ENCODE results near the gene GUCY2C. TPM values are rescaled to one million over a fixed set of nuclear protein-coding genes. Genes with fewer than 3 reads are reported as not detected.
A peak's percentile ranks its signal among the peaks of the same experiment; 100 is the strongest.

Gene GUCY2C
- total RNA-seq, 2 experiments from 2014 or later: 0.16 to 0.32 TPM

DNA sequence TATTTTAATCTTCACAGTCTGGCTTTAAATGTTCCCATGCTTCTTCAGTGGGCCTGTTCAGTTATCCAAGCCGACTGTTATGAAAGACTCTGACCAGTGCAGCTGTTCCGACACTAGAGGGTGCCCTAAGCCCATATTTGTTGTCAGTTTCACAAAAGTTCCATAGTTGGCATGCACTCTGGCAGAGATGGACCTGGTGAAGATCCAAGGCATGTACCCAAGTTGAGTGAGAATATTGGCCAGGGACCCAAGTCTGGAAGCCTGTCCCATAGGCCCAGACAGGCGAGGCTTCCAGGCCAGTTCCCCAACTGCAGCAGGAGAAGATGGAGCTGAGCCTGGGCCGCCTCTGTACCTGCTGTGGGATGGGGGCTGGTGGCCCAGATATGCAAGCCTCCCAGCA, 27.4 kb upstream of the GUCY2C start:
- no TSS peak for BruUV-seq (replicated peaks)
- POLR2A ChIA-PET: interaction anchor here (1.3 to 1.7 kb wide), 2 partner anchors 26 to 46 kb away, joined by 4 to 8 read pairs; no protein-coding TSS in a partner anchor

DNA sequence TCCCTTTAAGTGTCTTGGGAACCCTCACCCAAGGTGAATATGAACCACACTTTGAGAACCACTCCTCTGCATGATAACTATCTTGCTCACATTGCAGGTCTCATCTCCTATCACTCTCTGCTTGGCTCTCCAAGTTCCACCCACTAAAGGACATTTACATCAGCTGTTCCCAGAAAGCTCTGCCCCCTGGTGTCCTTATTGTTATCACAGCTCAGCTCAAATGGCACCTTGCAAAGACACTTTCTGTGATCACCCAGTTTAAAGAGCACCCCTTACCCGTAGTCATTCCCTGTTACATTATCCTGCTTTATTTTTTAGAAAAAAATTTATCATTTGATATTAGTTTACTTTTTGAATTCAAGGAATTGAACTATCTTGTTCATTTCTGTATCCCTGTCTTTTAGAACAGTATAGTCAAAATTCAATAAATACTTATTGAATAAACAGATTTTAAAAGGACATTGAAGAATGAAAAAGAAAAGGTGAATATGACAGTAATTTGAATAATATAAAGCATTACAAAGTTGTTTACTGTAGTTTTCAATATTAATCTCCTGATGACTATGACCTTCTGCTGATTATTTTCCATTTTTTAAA, 20.5 kb upstream of the GUCY2C start:
- no peaks in the 10 kb centered on the region for H3K79me2 ChIP-seq (ENCODE audit: insufficient read depth, low read depth, low read length)
- DNase-seq (ENCODE audit: low spot score): peak; percentile 73
- H3K9me2 ChIP-seq (ENCODE audit: insufficient read depth, low read length): no peaks in the 10 kb centered on the region
- no peak overlapping the region for H3K4me3 ChIP-seq (ENCODE audit: low read depth, low read length, poor library complexity, severe bottlenecking)
- no peak overlapping the region for H3K4me2 ChIP-seq (ENCODE audit: low read length)
- H4K20me1 ChIP-seq (ENCODE audit: insufficient read depth, low read length): no peaks in the 10 kb centered on the region
- peaks cover 6% of the 10 kb centered on the region for H3K4me1 ChIP-seq (ENCODE audit: insufficient read depth, low read length, poor library complexity, severe bottlenecking)
- intact Hi-C loops (cut with micrococcal nuclease; ENCODE audit: unreplicated experiment): loop anchor here (1.0 to 5.0 kb wide), 3 partner anchors 45 to 479 kb away; no protein-coding TSS in a partner anchor
- H3K9me3 ChIP-seq (ENCODE audit: low read length): no peaks in the 10 kb centered on the region
- BruUV-seq (replicated peaks): no TSS peak
- TF ChIP-seq EZH2phosphoT487 (IDR thresholded peaks at IDR 0.05; ENCODE audit: borderline replicate concordance, low read depth, low read length): no peak
- TF ChIP-seq, protein P1, sequence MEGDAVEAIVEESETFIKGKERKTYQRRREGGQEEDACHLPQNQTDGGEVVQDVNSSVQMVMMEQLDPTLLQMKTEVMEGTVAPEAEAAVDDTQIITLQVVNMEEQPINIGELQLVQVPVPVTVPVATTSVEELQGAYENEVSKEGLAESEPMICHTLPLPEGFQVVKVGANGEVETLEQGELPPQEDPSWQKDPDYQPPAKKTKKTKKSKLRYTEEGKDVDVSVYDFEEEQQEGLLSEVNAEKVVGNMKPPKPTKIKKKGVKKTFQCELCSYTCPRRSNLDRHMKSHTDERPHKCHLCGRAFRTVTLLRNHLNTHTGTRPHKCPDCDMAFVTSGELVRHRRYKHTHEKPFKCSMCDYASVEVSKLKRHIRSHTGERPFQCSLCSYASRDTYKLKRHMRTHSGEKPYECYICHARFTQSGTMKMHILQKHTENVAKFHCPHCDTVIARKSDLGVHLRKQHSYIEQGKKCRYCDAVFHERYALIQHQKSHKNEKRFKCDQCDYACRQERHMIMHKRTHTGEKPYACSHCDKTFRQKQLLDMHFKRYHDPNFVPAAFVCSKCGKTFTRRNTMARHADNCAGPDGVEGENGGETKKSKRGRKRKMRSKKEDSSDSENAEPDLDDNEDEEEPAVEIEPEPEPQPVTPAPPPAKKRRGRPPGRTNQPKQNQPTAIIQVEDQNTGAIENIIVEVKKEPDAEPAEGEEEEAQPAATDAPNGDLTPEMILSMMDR (conservative IDR thresholded peaks at IDR 0.05; ENCODE audit: low read length): peak; percentile 86
- CTCF ChIA-PET (ENCODE audit: unreplicated experiment): no interaction called here
- POLR2A ChIA-PET: interaction anchor here (0.5 kb wide), 1 partner anchor 50 kb away, joined by 3 read pairs; no protein-coding TSS in a partner anchor
- H3K27ac ChIP-seq (ENCODE audit: low read depth, low read length, poor library complexity, severe bottlenecking): no peak overlapping the region
- H2AFZ ChIP-seq (ENCODE audit: low read length): no peak overlapping the region; the same call in 1 of the 2 replicates
- H3K36me3 ChIP-seq (ENCODE audit: insufficient read depth, low read length): no peaks in the 10 kb centered on the region

More for the DNA sequence above, 27.4 kb upstream of the GUCY2C start:
- no peaks in the 10 kb centered on the region for H4K20me1 ChIP-seq (ENCODE audit: insufficient read depth, low read length)
- no peaks in the 10 kb centered on the region for H3K36me3 ChIP-seq (ENCODE audit: insufficient read depth, low read length)
- no peak overlapping the region for H3K4me3 ChIP-seq (ENCODE audit: low read depth, low read length, poor library complexity, severe bottlenecking)
- intact Hi-C loops (cut with micrococcal nuclease; ENCODE audit: unreplicated experiment): loop anchor here (1.0 to 10.0 kb wide), 5 partner anchors 46 to 801 kb away; partner anchors contain the start of gene ART4
- H3K4me2 ChIP-seq (ENCODE audit: low read length): no peak overlapping the region
- H3K79me2 ChIP-seq (ENCODE audit: insufficient read depth, low read depth, low read length): no peaks in the 10 kb centered on the region
- H3K9me2 ChIP-seq (ENCODE audit: insufficient read depth, low read length): no peaks in the 10 kb centered on the region
- CTCF ChIA-PET (ENCODE audit: unreplicated experiment): no interaction called here
- TF ChIP-seq EZH2phosphoT487 (IDR thresholded peaks at IDR 0.05; ENCODE audit: borderline replicate concordance, low read depth, low read length): no peak
- TF ChIP-seq, protein P1 (conservative IDR thresholded peaks at IDR 0.05; ENCODE audit: low read length): peak; percentile 89
- peaks cover 18% of the 10 kb centered on the region for H3K9me3 ChIP-seq (ENCODE audit: low read length)
- no peaks in the 10 kb centered on the region for H3K4me1 ChIP-seq (ENCODE audit: insufficient read depth, low read length, poor library complexity, severe bottlenecking)
- no peak overlapping the region for H3K27ac ChIP-seq (ENCODE audit: low read depth, low read length, poor library complexity, severe bottlenecking)
- no peak overlapping the region for H2AFZ ChIP-seq (ENCODE audit: low read length)
- peak; percentile 73 for DNase-seq (ENCODE audit: low spot score)

DNA sequence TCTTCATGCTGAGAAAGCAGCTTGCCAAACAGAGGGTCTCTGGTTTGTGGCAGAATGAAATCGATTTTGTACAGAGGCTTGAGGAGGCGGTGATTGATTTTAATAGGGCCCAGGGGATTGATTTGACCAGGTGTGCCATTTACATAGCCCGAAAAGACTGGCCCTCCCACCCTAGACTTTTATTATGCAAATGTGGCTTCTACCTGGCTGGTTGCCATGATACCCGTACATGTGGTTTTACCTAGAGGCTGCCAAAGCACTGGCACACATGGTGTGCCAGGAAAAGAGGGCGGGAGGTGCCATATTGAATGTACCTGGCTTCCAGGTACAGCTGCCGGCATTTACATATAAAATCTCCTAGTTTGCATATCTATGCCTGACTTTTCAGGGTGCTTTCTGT, 18.0 kb upstream of the GUCY2C start:
- Histone ChIP-seq H3K27ac (ENCODE audit: low read depth, low read length, poor library complexity, severe bottlenecking) (no peak overlapping the region), H3K79me2 (ENCODE audit: insufficient read depth, low read depth, low read length) (no peaks in the 10 kb centered on the region), H3K9me2 (ENCODE audit: insufficient read depth, low read length) (no peaks in the 10 kb centered on the region), H3K36me3 (ENCODE audit: insufficient read depth, low read length) (no peaks in the 10 kb centered on the region), H4K20me1 (ENCODE audit: insufficient read depth, low read length) (no peaks in the 10 kb centered on the region), H3K4me2 (ENCODE audit: low read length) (no peak overlapping the region), H3K4me1 (ENCODE audit: insufficient read depth, low read length, poor library complexity, severe bottlenecking) (peaks cover 6% of the 10 kb centered on the region), H3K9me3 (ENCODE audit: low read length) (no peaks in the 10 kb centered on the region), H3K4me3 (ENCODE audit: low read depth, low read length, poor library complexity, severe bottlenecking) (no peak overlapping the region), H2AFZ (ENCODE audit: low read length) (no peak overlapping the region; the same call in 1 of the 2 replicates)
- no TSS peak for BruUV-seq (replicated peaks)
- no peak for TF ChIP-seq EZH2phosphoT487 (IDR thresholded peaks at IDR 0.05; ENCODE audit: borderline replicate concordance, low read depth, low read length)
- TF ChIP-seq, protein P1 (conservative IDR thresholded peaks at IDR 0.05; ENCODE audit: low read length): no peak
- intact Hi-C loops (cut with micrococcal nuclease; ENCODE audit: unreplicated experiment): no loop called here
- POLR2A ChIA-PET: no interaction called here
- CTCF ChIA-PET (ENCODE audit: unreplicated experiment): no interaction called here
- DNase-seq (ENCODE audit: low spot score): no peak
